Activated T-cell treated with anti-CD3 and anti-CD28 coated beads, Interleukin-2, amount 50 U/mL, for 4 hours (primary cell): ENCODE results near the gene ZEB1. TPM values are rescaled to one million over a fixed set of nuclear protein-coding genes. Genes with fewer than 3 reads are reported as not detected.

Experiments
- ATAC-seq, 2 donors: fragments of 200-7000 bp; cut with Tn5 transposase; one replicate each; pipeline ENCODE4 v1.10.0; 2021
- DNase-seq: peaks from one replicate; pipeline ENCODE4 v3.0.0-alpha.2; 2020
- H3K27me3 Mint-ChIP-seq: one replicate; pipeline ENCODE4 v1.8.0; 2021; ENCODE audit warnings: low read depth, mixed read lengths
- H3K36me3 Mint-ChIP-seq: one replicate; pipeline ENCODE4 v1.8.0; 2022; ENCODE audit warnings: mixed read lengths; ENCODE audit not compliant: insufficient read depth
- H3K4me1 Mint-ChIP-seq: one replicate; pipeline ENCODE4 v1.8.0; 2021; ENCODE audit warnings: low read depth, mixed read lengths
- H3K4me3 Mint-ChIP-seq: one replicate; pipeline ENCODE4 v1.8.0; 2021; ENCODE audit warnings: mild to moderate bottlenecking, moderate library complexity, mixed read lengths
- H3K9me3 Mint-ChIP-seq: one replicate; pipeline ENCODE4 v1.8.0; 2021; ENCODE audit warnings: mixed read lengths
- total RNA-seq, 3 donors: library from RNA; stranded (reverse); gene quantifications; one replicate each; pipeline ENCODE4 v1.2.1, GENCODE V29; 2021

The ZEB1 gene
- total RNA-seq, 3 donors from 2014 or later, result 31.6 to 32.9 (median 32.1) TPM

DNA sequence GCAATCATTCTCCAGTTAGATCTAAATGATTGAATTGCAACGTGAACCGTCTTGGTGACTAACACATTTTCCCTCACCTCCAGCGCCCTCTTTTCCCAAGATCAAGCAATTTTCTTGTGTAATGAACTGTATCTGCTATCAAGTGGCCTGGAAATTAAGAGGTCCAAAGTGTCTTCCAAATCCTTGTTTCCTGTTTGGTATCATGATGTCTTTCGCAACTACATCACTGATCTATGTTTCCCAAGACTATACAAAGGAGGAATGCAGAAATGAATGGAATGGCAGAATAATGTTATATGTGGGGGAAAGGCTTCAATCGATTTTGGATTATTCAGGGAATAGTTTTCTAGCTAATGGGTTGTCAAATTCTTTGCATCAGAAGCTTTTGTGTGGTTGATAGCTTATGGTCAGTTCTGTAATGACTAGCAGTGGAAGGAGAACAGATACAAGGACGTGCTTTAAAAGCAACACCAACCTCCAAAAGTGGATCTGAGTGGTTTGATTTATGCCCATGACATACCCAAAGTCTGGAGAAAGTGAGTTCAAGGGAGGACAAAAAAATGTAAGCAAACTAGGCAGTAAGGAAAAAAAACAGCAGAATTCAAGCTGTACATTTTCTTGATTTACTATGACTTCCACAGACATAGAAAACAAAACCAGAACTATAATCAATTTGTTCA, 14.6 kb upstream of the ZEB1 start:
- Mint-ChIP-seq H3K27me3 (peaks cover 6% of the 10 kb centered on the region), H3K36me3 (no peaks in the 10 kb centered on the region), H3K4me1 (no peaks in the 10 kb centered on the region), H3K4me3 (no peak overlapping the region), H3K9me3 (no peaks in the 10 kb centered on the region)
- ATAC-seq, result no peak
- DNase-seq, result no peak

DNA sequence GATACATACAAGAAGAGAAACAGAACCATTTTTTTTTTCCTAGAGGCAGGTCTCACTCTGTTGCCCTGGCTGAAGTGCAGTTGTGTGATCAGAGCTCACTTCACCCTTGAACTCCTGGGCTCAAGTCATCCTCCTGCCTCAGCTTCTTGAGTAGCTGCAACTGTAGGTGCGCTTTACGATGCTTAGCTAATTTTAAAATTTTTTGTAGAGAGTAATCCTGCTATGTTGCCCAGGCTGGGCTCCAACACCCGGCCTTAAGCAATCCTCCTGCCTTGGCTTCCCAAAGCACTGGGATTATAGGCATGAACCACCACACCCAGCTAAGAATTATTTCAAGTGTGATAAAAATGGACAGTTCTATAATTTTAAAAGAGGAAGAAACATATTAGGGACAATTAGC, 5.6 kb upstream of the ZEB1 start:
- Mint-ChIP-seq H3K9me3 (no peaks in the 10 kb centered on the region), H3K27me3 (no peaks in the 10 kb centered on the region), H3K36me3 (no peaks in the 10 kb centered on the region), H3K4me1 (peaks cover 15% of the 10 kb centered on the region), H3K4me3 (no peak overlapping the region)
- DNase-seq (no peak), ATAC-seq (no peak)

DNA sequence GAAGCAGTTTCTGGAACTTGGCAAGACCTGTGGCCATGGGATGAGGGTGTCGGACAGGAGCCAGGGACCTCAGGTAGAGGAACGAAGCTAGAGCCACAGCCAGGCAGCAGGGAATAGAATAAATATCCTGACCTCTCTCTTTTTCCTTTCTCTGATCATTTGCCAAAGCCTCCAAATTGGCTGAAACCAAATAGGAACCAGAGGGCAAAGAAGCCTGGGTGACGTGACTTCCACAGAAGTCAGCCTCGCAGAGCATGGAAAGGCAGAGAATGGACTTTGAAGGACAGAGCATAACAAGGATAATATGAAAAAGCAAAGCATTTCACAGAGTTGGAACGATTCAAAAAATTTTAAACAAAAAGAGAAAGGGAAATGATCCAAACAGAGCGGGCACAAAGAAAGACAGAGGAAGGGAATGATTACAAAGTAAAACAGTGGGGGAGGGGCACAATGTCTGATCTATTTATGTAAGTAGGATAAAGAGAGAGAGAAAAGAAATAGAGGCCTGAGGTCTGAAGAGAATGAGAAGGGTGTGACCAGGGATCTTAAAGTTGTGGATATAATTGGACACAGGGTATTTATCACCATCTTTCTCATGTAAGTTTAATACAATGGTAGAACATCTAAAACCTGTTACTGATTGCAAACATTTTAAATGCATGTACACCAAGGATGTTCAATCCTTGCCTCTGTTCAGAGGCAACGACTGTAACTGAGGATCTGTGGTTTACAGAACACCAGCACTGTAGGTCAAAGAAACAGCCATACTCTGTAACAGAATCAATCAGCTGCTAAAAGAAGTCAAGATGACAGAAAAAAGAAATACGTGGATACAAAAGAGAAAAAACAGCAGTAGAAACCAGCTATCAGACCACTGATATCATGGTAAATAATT, 4.5 kb upstream of the ZEB1 start:
- DNase-seq (no peak), ATAC-seq (no peak)
- H3K4me1 Mint-ChIP-seq, result peaks cover 15% of the 10 kb centered on the region
- no peaks in the 10 kb centered on the region for H3K36me3 Mint-ChIP-seq
- no peak overlapping the region for H3K4me3 Mint-ChIP-seq
- H3K9me3 Mint-ChIP-seq, result no peaks in the 10 kb centered on the region
- no peaks in the 10 kb centered on the region for H3K27me3 Mint-ChIP-seq

DNA sequence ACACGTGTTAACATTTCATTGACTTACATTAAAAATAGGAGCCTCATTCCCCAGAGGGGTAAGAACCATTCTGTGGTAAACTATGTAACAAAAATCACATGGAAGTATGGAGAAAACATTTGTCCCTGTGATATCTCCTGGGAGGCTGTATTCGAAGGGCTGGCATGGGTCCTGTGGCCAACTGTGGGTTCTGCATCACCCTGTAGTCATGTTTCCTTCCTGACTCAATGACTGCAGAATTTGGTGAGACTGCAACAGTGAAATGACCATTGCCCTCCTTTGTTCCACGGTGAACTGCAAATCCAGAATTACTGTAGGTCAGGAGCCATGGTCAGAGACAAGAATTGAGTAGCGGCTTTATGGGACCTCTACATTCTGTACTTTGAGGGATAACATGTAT, 3.6 kb upstream of the ZEB1 start:
- Mint-ChIP-seq H3K9me3 (no peaks in the 10 kb centered on the region), H3K4me3 (no peak overlapping the region), H3K27me3 (no peaks in the 10 kb centered on the region), H3K4me1 (peaks cover 16% of the 10 kb centered on the region), H3K36me3 (no peaks in the 10 kb centered on the region)
- DNase-seq (no peak), ATAC-seq (no peak)

DNA sequence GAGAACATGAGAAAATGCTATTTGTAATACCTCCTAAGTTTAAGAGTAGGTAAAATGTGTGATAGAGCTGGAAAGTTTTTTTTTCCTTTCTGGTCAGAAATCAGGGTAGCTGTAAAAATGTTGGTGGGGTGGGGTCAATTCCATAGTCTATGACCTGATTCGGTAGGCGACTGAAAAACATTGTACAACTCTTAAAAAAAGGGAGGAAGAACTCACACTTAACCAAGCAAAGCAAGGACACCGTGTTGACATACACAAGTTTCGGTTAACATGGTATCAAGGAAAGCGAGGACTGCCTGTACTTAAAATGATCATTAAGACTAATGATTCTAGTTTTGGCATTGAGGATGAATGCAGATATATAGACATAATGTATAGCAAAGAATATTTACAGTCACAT, 1.8 kb upstream of the ZEB1 start:
- ATAC-seq (no peak), DNase-seq (no peak)
- H3K4me1 Mint-ChIP-seq, result peaks cover 29% of the 10 kb centered on the region
- no peaks in the 10 kb centered on the region for H3K9me3 Mint-ChIP-seq
- peak overlapping the region; percentile 91 for H3K4me3 Mint-ChIP-seq
- H3K27me3 Mint-ChIP-seq, result no peaks in the 10 kb centered on the region
- peaks cover 2% of the 10 kb centered on the region for H3K36me3 Mint-ChIP-seq

DNA sequence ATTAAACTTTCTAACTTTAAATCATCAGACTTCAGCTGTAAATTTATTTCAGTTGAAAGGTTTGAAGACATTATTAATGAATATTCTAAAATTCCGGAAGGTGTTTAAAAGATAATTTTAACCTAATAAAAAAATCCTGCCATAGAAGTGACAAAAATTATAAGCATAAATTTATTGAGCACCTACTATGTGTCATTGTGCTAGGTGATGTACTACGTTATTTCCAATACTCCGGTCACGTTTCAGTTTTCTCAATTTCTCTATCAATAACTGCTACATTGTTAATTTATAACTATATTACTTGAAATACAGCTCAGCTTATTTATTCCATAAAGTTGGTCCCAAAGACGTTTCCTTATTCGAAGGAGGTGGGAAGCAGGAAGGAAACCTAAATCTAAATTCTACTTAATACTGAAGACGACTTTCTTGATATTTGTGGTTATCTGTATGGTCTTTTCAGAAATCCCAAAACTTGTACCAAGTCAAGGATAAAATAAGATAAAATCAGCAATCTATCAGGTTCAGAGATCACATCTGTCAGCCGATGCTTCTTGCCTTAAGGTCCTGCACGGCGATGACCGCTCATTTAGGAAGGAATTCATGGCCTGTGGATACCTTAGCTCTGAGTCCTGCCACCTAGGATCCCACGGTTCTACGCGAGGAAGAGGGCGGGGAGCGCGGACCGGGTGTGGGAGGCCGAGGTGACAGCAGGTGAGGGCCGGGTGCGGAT, 1.2 kb upstream of the ZEB1 start:
- no peak for ATAC-seq
- H3K4me1 Mint-ChIP-seq, result peaks cover 35% of the 10 kb centered on the region

DNA sequence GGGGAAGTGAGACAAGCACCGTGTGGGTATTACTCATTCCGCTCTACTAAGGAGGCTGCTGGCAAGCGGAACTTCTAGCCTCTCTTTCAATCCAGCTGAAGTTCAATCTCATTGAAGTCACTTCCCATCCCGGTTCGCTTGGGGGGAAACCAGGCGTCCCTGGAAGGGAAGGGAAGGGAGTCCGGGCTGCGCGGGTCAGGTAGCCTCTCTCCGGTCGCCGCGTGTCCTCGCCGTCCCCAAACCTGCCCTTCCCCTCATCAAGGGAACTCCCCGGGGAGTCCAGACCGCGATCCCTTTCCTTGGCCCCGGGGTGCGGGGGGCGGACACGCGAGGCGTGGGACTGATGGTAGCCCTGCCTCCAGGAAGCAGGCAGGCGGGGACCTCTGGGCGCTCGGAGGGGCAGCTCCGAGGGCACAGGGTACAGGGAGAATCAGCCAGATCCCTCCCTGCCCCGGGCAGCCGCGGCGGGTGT, 598 bp upstream of the ZEB1 start:
- peak; percentile 49 for DNase-seq
- Mint-ChIP-seq H3K9me3 (no peaks in the 10 kb centered on the region), H3K4me1 (peaks cover 37% of the 10 kb centered on the region), H3K36me3 (peaks cover 2% of the 10 kb centered on the region), H3K4me3 (peak overlapping the region; percentile 91), H3K27me3 (no peaks in the 10 kb centered on the region)
- peak; percentile 64 to 65 for ATAC-seq

More for the DNA sequence above, 1.2 kb upstream of the ZEB1 start:
- no peaks in the 10 kb centered on the region for H3K9me3 Mint-ChIP-seq
- peak overlapping the region; percentile 91 for H3K4me3 Mint-ChIP-seq
- peaks cover 2% of the 10 kb centered on the region for H3K36me3 Mint-ChIP-seq
- no peaks in the 10 kb centered on the region for H3K27me3 Mint-ChIP-seq
- DNase-seq, result peak; percentile 75

DNA sequence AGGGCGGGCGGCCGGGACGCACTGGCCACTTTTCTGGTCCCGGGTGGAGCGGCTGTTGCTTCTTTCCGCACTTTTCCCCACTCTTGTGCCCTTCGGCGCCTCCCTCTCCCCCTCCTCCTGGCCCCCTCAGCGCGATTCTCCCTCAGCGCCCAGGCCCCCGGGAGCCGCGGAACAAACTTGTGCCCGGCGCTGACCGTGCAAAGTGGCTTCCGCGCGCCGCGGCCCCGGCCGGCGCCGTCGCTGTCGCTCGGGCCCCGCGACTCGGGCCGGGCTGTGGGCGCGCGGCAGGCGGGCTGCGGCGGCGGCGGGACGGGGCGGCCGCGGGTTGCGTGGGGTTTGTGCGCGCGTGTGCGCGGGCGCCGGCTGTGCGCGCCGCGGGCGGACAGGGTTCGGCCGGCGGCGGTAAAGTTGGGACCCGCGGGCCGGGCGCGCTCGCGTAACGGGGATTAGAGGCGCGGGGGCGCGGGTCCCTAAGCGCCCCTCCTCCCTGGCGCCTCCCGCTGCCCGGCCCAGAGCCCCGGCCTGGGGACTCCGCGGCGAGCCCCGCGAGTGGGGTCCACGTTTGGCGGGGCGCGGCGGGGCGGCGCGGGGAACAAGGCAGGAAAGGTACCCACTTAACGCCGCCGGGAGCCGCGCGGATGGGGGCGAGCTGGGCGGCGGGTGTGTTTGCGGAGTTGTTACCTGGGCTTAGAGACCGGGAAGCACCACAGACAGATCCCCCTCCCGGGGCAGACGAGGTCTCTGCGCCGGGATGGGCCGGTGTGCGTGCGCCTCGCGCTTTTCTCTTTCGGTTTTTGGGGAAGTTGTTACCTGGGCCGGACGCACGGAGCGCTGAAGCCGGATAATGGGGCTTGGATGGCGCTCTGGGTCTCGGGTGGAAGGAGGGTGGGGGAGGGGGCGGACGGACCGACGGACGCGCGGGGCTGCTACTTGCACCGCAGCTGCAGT, 860 bp downstream of the ZEB1 start:
- Mint-ChIP-seq H3K4me1 (peaks cover 44% of the 10 kb centered on the region), H3K4me3 (peak overlapping the region; percentile 92), H3K9me3 (no peaks in the 10 kb centered on the region), H3K36me3 (peaks cover 2% of the 10 kb centered on the region), H3K27me3 (no peaks in the 10 kb centered on the region)
- ATAC-seq (peak; percentile 12 to 13), DNase-seq (peak; percentile 34)

DNA sequence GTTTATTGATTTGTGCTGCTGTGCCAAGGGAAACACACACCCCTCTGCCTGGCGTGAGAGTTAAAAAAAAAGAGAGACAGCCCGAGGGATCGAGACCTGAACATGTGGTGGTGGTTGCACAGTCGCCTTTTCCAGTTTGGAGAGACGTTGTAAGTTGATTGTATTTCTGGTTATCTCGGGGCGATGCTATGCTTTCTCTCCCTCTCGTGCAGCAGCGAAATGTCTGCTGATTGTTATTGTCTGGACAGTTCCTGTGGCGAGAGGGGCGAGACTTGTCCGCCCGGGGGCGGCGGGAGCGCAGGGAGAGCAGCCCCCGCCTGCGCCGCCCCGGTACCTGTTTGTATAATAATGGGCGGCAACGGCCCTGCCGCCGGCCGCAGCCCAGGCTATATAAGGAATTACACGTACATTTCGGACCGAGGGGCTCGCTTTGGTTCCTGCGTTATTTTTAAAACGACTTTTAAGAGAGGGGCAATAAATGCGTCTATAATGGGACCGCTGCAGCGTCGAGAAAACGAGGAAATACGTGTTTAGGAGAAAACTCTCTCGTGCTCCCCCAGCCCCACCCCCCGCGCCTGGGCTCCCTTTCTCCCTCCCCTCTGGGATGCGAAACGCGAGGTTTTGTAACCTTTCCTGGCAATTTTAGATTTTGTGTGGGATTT, 1.7 kb downstream of the ZEB1 start:
- Mint-ChIP-seq H3K36me3 (peaks cover 2% of the 10 kb centered on the region), H3K27me3 (no peaks in the 10 kb centered on the region), H3K4me3 (peak overlapping the region; percentile 92), H3K9me3 (no peaks in the 10 kb centered on the region), H3K4me1 (peaks cover 44% of the 10 kb centered on the region)
- DNase-seq (peak; percentile 4), ATAC-seq (no peak)

DNA sequence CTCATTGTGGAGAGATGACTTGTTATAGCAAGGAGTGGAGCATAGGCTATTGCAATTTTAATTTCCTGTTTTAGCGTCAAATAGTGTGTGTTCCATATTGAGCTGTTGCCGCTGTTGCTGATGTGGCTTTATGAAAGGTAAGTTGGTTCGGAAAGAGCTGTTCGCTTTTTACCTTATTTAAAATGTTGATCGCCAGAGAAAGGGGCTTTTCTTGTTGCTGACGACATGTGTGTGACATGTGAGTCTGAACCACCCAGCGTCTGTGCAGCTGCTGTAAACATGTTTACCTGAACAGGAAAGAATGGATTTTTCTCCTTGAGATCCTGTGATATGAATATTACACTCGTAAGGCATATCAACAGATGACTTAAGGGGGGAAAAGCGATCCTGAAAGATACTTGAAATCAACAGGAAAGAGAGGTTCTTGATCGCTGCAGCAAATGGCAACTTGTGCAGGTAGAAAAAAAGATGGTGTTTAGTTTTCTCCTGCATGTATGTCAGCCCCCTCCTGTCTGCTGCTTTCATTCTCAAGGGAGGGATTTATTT, 2.5 kb downstream of the ZEB1 start:
- DNase-seq, result peak; percentile 8
- H3K27me3 Mint-ChIP-seq, result no peaks in the 10 kb centered on the region
- peak overlapping the region; percentile 92 for H3K4me3 Mint-ChIP-seq
- H3K4me1 Mint-ChIP-seq, result peaks cover 47% of the 10 kb centered on the region
- H3K9me3 Mint-ChIP-seq, result no peaks in the 10 kb centered on the region
- H3K36me3 Mint-ChIP-seq, result peaks cover 2% of the 10 kb centered on the region
- no peak for ATAC-seq

DNA sequence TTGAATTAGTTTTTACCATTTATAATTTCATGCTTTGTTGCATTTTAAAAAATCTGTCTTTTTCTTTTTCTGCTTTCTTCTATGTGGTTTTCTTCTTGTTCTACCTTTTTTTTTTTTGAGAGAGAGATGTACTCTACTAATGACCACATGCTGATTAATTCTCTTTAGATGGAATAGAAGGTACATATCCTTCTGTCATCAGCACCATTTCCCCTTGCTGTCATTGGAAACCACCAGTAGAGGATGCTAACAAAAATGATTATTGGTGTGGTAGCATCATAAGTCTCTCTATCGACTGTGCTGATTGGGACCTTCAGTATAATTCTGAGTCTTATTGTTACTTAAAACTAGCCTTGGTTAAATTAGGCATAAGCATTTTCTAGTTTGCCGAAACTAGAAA, 3.6 kb downstream of the ZEB1 start:
- peak overlapping the region; percentile 62 for H3K4me3 Mint-ChIP-seq
- no peak for ATAC-seq
- no peaks in the 10 kb centered on the region for H3K9me3 Mint-ChIP-seq
- no peak for DNase-seq
- peaks cover 41% of the 10 kb centered on the region for H3K4me1 Mint-ChIP-seq
- H3K27me3 Mint-ChIP-seq, result no peaks in the 10 kb centered on the region
- H3K36me3 Mint-ChIP-seq, result peaks cover 2% of the 10 kb centered on the region

DNA sequence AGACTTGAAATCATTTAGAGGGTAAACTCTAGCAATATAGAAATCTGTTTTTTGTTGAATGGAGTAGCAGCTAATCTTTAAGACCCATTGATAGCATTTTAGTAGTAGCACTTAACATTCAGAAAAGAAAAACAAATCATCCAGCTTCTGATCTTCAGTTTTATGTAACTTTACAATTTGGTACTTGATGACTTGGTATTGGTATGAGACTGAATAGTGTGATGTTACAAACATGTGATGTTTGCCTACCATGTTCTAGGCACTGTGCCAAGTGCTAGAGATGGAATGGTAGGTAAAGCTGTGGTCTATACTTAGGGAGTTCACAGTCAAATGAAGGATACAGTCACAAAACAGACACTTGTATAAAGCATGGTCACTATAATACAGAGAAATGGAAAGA, 21.3 kb downstream of the ZEB1 start:
- DNase-seq (no peak), ATAC-seq (peak in 1 of 2 donors; percentile 14)
- no peaks in the 10 kb centered on the region for H3K27me3 Mint-ChIP-seq
- H3K9me3 Mint-ChIP-seq, result no peaks in the 10 kb centered on the region
- H3K36me3 Mint-ChIP-seq, result peaks cover 3% of the 10 kb centered on the region
- H3K4me3 Mint-ChIP-seq, result no peak overlapping the region
- peaks cover 26% of the 10 kb centered on the region for H3K4me1 Mint-ChIP-seq

DNA sequence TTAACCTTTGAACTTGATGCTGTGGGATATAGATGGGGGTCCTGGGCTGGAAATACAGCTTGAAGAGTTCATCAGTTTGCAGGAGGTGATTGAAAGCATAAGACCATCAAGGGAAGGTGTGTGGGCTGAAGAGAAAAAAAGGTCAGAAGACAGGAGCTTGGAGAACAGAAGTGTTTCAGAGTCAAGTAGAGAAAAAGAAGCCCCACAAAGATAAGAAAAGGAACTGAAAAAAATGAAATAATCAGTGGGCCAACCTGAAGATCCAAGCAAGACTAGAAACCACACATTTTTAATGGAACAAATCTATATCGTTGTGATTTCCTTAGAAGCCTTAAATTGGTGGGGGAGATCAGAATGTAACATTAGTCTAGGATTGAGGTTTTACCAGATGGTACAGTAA, 22.5 kb downstream of the ZEB1 start:
- no peaks in the 10 kb centered on the region for H3K9me3 Mint-ChIP-seq
- DNase-seq (no peak), ATAC-seq (no peak)
- H3K4me1 Mint-ChIP-seq, result peaks cover 31% of the 10 kb centered on the region
- H3K27me3 Mint-ChIP-seq, result no peaks in the 10 kb centered on the region
- no peak overlapping the region for H3K4me3 Mint-ChIP-seq
- peaks cover 3% of the 10 kb centered on the region for H3K36me3 Mint-ChIP-seq
